NCI-H2081 (cell line): Measurements from ENCODE around the gene LPAR1.

Experiments
- DNase-seq, 2 experiments: peaks; one replicate each; lab custom pipeline; 2025; lab: John Stamatoyannopoulos, UW

Gene LPAR1

DNA sequence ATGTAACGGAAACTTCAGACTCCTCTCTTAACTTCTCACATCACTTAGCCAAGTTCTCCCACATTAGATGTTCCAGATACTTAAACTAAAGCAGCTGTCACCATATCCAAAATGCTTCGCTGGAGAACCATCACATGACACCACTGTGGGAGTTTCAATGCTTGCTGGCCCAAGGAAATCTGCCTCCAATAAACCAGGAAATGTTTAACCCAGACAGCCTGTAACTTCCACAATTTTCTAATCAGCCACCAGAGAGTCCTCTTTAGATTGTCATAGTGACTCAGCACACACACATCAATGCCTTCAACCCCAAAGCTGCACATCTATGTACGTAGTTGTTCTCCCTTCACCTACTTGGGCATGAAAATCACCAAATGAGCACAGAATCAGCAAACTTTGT lies 118.7 kb downstream of the LPAR1 start:
- no peak for DNase-seq

DNA sequence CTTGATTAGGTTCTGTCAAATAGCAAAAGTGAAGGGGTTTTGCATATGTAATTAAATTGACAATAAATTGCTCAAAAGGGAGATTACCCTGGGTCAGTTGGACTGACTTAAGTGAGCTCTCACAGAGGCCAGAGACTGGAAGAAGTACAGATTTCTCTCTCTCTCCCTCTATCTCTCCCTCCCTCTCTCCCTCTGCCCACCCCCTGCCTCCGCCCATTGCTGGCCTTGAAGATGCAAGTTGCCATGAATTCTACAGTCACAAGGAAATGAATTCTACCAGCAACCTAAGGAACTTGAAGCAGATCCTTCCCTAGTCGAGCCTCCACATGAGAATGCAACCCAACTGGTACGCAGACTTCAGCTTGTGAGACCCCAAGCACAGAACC lies 119.2 kb downstream of the LPAR1 start:
- no peak for DNase-seq

DNA sequence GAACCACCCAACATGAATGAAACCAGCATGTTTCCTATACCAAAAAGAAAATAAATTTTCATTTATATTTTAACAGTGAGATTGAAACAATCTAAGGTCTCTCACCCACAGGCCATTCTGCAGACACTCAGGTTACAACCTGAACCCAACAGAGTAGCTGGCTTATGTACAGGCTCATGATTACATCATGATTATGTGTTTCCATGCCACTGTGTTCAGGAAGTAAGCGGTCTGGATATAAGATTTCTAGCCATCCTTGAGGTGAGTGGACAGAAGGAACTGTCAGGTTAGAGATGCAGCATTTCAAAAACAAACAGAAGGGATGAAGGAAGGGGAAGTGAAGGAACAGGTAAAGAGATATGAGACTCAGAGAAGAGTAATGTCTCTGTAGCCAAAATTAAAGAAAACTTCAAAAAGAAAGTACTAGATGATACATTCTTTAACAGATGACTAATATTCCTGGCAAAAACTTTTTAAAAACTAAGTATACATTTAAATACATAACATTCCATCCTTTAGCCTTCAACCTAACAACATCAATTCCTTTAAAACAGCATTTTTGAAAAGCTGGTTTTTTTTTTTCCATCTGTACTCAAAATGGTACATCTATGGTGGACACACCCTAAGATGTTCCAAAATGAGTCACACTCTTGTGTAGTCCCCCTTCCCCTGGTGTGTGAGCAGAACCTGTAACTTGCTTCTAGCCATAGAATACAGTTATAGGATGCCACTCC lies 119.8 kb downstream of the LPAR1 start:
- no peak for DNase-seq

DNA sequence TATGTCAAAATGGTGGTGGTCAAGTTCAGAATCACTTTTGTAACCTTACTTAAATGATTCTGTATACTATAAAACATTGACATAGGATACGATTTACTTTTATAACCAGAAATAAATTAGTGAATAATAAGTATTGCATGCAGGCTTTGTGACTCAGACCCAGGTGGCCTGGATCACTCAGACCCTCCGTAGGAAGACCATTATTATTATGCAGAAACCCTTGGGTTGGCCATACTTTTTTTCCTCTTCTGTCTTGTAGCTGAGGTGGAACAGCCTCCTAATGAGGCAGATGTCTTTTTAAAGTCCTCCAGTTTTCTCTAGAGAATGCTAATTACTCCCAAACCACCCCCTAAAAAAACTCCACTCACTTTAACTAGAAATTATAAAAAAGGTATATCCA lies 121.9 kb downstream of the LPAR1 start:
- no peak for DNase-seq

DNA sequence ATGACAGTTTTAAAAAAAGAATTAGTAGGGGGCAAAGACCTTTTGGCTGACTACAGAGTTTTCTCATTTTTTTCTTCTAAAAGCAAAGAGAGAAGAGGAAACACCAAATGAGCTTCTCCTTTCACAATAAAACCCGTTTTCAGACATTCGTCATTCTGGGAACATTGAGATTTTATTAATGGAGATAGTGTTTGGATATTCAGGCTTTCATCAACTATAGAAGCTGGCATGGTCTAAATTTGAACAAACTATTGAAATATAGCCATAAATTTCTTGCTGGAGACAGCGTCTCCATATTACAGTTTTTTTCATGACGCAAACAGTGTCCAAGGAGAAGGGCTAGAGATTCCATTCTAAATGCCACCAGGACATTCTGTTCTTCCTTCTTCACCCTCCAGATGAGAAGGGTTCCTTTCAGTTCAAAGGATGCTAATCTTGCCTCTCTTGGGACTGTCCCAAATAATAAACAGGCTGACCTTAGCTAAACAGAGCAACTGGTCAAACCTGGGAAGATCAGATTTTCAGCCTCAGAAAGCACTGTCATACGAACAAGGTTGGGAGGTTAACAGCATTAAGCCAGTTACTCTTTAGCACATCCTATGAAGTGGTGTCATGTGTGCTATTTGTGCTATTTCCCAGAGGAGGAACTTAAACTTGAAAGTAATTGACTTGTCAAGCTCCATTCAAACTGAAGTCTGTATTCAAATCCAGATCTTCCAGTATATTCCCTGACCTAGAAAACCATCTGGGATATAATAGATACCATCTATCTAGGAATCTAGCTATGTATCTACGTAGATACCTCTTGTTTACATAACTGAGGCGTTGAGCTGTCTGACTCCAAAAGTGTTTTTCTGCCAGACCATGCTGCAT lies 125.6 kb downstream of the LPAR1 start:
- no peak for DNase-seq

- DNase-seq: no peak
These were observed 126.4 kb downstream of the LPAR1 start for GRCh38 chr9:110911659-110912418.

- DNase-seq: no peak
These were observed 129.4 kb downstream of the LPAR1 start for GRCh38 chr9:110908894-110909293.

DNA sequence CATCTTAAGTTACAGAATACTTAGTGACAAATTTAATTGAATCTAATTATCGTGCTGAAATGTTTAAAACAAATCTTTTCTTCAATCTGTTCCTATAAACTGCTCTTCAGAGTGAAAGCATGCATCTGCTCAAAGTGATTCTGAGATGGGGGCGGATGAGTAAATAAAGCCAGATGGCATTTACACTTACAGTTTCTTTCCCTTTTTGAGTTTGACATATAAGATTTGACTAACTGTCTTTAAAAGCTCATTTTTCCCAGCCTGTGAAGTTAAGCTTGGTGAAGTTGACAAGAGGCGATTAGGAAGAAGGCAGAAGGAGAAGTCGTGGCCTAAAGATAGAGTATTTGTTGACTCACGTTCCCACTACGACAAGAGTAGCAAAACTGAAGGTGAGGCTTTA lies 137.4 kb downstream of the LPAR1 start:
- no peak for DNase-seq

- DNase-seq: no peak
These were observed 137.8 kb downstream of the LPAR1 start for GRCh38 chr9:110900456-110900855.

GRCh38 chr9:110898866-110899265 lies 139.4 kb downstream of the LPAR1 start:
- DNase-seq: no peak

- DNase-seq: no peak
These were observed 139.9 kb downstream of the LPAR1 start for GRCh38 chr9:110898358-110898757.

DNA sequence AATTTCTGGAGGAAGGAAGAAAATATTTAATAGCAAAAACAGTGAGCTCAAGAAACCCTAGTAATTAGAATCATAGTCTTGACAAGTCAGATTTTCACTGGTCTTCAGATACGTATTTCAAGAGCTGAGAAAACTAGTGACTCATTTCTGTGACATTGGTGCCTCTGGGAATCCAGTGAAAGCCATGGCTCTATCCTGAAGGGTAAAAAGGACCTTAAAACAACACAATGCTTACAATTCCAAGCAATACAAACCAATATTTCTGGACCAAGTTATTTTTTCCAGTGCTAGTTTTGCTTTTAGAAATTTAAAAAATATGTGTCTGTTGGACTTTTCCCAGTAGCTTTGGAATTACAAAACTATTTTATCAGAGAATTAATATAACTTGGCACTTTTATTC lies 140.3 kb downstream of the LPAR1 start:
- DNase-seq: no peak

- DNase-seq: no peak
These were observed 142.9 kb downstream of the LPAR1 start for GRCh38 chr9:110895147-110895905.

GRCh38 chr9:110894731-110895130 lies 143.5 kb downstream of the LPAR1 start:
- no peak for DNase-seq

GRCh38 chr9:110892689-110893088 lies 145.6 kb downstream of the LPAR1 start:
- no peak for DNase-seq

GRCh38 chr9:110891760-110892159 lies 146.5 kb downstream of the LPAR1 start:
- no peak for DNase-seq

DNA sequence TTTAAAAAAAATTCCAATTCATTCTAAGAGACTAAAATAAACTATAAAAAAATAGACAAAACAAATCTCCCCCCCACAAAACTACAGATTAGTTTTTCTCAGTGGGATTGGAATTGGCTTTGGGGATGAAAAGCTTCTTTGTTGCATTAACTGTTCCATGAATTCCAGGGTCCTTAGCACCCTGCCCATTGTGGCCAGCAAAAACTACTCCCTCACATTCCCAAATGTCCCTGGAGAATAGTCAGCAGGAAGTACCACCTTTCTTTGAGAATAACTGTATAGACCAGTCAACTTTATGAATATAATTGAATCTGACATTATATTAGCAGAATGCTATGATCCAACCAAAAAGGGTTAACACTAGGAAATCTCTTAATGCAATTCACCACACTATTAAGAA lies 147.9 kb downstream of the LPAR1 start:
- no peak for DNase-seq

GRCh38 chr9:110887276-110887675 lies 151.0 kb downstream of the LPAR1 start:
- DNase-seq: no peak

DNA sequence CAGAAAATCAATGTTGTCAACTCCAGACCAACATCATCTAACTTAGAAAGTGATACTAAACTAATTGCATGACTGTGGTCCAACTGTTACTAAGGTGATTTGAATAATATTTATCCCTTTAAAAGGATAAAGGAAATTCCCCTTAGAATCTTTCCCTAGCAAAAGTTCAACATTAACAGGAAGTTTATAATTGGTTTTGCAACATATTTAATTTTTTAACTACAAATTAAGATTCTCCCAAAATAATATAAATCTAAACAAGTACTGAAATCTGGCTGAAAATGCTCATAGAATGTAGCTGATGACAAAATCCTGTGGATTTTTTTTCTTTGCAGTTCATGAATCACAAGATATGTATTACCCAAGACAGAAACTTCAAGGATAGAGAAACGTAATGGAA lies 151.4 kb downstream of the LPAR1 start:
- no peak for DNase-seq

DNA sequence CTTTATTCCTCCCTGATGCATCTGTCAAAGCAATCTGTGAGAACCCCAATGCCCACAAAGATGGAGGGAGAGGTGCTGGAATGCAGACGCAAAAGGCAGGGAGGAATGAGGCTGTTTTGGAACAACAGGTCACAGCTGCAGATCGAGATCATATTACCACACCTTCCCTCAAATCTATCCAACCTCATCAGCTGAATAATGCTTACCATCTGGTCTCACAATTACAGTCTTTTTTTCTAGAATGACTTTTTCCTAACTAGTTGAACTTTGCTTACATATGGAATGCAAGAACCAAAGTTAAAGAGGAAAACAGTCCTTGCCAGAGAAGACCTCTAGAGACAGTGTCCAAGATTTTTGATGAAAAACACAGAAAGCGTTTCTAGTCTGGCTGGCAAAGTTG lies 158.1 kb downstream of the LPAR1 start:
- DNase-seq: no peak

DNA sequence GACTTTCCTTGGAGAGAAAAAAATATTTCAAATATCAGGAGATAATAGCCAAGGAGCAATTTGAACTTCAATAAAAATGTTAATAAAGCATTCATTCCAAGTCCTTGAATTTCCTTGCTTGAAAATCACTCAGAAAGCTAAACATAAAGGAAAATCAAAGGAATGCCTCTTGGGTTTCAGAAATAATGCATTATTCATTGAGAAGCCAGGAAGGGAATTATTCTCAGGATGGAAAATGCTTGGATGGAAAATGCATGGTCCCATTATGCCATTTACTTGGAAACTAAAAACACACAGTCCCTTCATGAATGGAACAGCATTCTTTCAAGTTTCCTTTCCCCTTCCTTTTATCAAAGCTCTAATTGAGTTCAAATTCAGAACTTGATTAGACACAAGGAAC lies 160.9 kb downstream of the LPAR1 start:
- DNase-seq: no peak

GRCh38 chr9:110876929-110877328 lies 161.3 kb downstream of the LPAR1 start:
- DNase-seq: no peak
